HepG2 (cell line): ENCODE results near the gene KATNB1. TPM values are rescaled to one million over a fixed set of nuclear protein-coding genes. Genes with fewer than 3 reads are reported as not detected.

Experiments used
- ATF6 ChIP-seq: sonication (generic); formaldehyde crosslinking; conservative IDR thresholded peaks from 2 replicates; pipeline ENCODE4 v1.4.0; 2020; ENCODE audit warnings: missing genetic modification reagents
- CBFB ChIP-seq: sonication (generic); formaldehyde crosslinking; IDR thresholded peaks from 2 replicates; pipeline ENCODE4 v1.4.0; 2020; ENCODE audit warnings: missing genetic modification reagents
- DMTF1 ChIP-seq: sonication (generic); formaldehyde crosslinking; IDR thresholded peaks from 2 replicates; pipeline ENCODE4 v1.4.0; 2020; ENCODE audit warnings: mild to moderate bottlenecking, missing genetic modification reagents
- ELF4 ChIP-seq: sonication (generic); formaldehyde crosslinking; IDR thresholded peaks from 2 replicates; pipeline ENCODE4 v1.5.0; 2020; ENCODE audit warnings: missing genetic modification reagents, mild to moderate bottlenecking, moderate library complexity, borderline replicate concordance
- FOXM1 ChIP-seq: sonication (generic); formaldehyde crosslinking; IDR thresholded peaks from 2 replicates; pipeline ENCODE4 v1.5.0; 2020; ENCODE audit warnings: missing genetic modification reagents
- MAFK ChIP-seq, 2 experiments: IDR thresholded peaks in 1 of 2; conservative IDR thresholded peaks in 1 of 2; 2 replicates each; pipeline ENCODE4 v1.6.1; 2011; ENCODE audit warnings: improper control_type of control experiment in 2 of 2, low read length in 2 of 2
- MAZ ChIP-seq, 2 experiments: sonication (generic) in 1 of 2; formaldehyde crosslinking in 1 of 2; IDR thresholded peaks; 2 replicates each; pipeline versions ENCODE4 v1.5.0 to v1.6.1; 2012 to 2020; ENCODE audit warnings: low read depth in 2 of 2, mild to moderate bottlenecking in 2 of 2, borderline replicate concordance in 1 of 2, improper control_type of control experiment in 1 of 2, low read length in 1 of 2, missing genetic modification reagents in 1 of 2, moderate library complexity in 1 of 2
- NR2F6 ChIP-seq, 2 experiments: IDR thresholded peaks; 2 replicates each; pipeline ENCODE4 v1.6.1; 2016; ENCODE audit warnings: antibody characterized with exemption in 1 of 2, mild to moderate bottlenecking in 1 of 2
- NRL ChIP-seq: sonication (generic); formaldehyde crosslinking; IDR thresholded peaks from 2 replicates; pipeline ENCODE4 v1.5.0; 2020; ENCODE audit warnings: missing genetic modification reagents, mild to moderate bottlenecking, moderate library complexity, borderline replicate concordance
- PAX8 ChIP-seq: sonication (generic); formaldehyde crosslinking; IDR thresholded peaks from 2 replicates; pipeline ENCODE4 v1.8.0; 2022; ENCODE audit warnings: mild to moderate bottlenecking, missing genetic modification reagents, borderline replicate concordance
- PTBP1 ChIP-seq: fragments of 200-400 bp; formaldehyde crosslinking; IDR thresholded peaks from 2 replicates; pipeline ENCODE4 v1.6.1; 2018; ENCODE audit warnings: low read length, low read depth; ENCODE audit not compliant: poor library complexity, severe bottlenecking
- REXO4 ChIP-seq: sonication (generic); formaldehyde crosslinking; IDR thresholded peaks from 2 replicates; pipeline ENCODE4 v1.8.0; 2022; ENCODE audit warnings: missing genetic modification reagents, mild to moderate bottlenecking, borderline replicate concordance
- SETDB1 ChIP-seq: sonication (generic); formaldehyde crosslinking; IDR thresholded peaks from 2 replicates; pipeline ENCODE4 v1.5.1; 2020; ENCODE audit warnings: missing genetic modification reagents, mild to moderate bottlenecking, borderline replicate concordance
- TCF7 ChIP-seq: sonication (generic); IDR thresholded peaks from 2 replicates; pipeline ENCODE4 v1.6.1; 2016; ENCODE audit warnings: antibody characterized with exemption, low read depth
- ZBTB10 ChIP-seq: sonication (generic); formaldehyde crosslinking; IDR thresholded peaks from 2 replicates; pipeline ENCODE4 v1.4.0; 2020; ENCODE audit warnings: missing genetic modification reagents, borderline replicate concordance
- ZEB1 ChIP-seq: IDR thresholded peaks from 2 replicates; pipeline ENCODE4 v1.6.1; 2012; ENCODE audit warnings: mild to moderate bottlenecking, low read depth, inconsistent platforms; ENCODE audit not compliant: insufficient replicate concordance
- ZKSCAN5 ChIP-seq: sonication (generic); formaldehyde crosslinking; IDR thresholded peaks from 2 replicates; pipeline ENCODE4 v1.5.1; 2020; ENCODE audit warnings: mild to moderate bottlenecking, missing genetic modification reagents
- ZMAT3 ChIP-seq: sonication (generic); formaldehyde crosslinking; conservative IDR thresholded peaks from 2 replicates; pipeline ENCODE4 v1.7.0; 2021; ENCODE audit warnings: missing genetic modification reagents
- ZNF143 ChIP-seq: sonication (generic); formaldehyde crosslinking; IDR thresholded peaks from 2 replicates; pipeline ENCODE4 v1.4.0; 2020; ENCODE audit warnings: missing genetic modification reagents
- ZNF251 ChIP-seq: sonication (generic); formaldehyde crosslinking; IDR thresholded peaks from 2 replicates; pipeline ENCODE4 v1.9.0; 2021; ENCODE audit warnings: mild to moderate bottlenecking, missing genetic modification reagents
- ZNF333 ChIP-seq: sonication (generic); formaldehyde crosslinking; IDR thresholded peaks from 2 replicates; pipeline ENCODE4 v1.4.0; 2020; ENCODE audit warnings: mild to moderate bottlenecking, missing genetic modification reagents, borderline replicate concordance
- ZNF354B ChIP-seq: sonication (generic); formaldehyde crosslinking; IDR thresholded peaks from 2 replicates; pipeline ENCODE4 v1.8.0; 2022; ENCODE audit warnings: mild to moderate bottlenecking, missing genetic modification reagents
- ZNF432 ChIP-seq: sonication (generic); formaldehyde crosslinking; IDR thresholded peaks from 2 replicates; pipeline ENCODE4 v1.5.0; 2020; ENCODE audit warnings: missing genetic modification reagents, mild to moderate bottlenecking, borderline replicate concordance
- ZNF776 ChIP-seq: sonication (generic); formaldehyde crosslinking; IDR thresholded peaks from 2 replicates; pipeline ENCODE4 v1.4.0; 2020; ENCODE audit warnings: mild to moderate bottlenecking, missing genetic modification reagents
- polyA plus RNA-seq, 8 experiments: library from polyadenylated mRNA; depleted of rRNA in 3 of 8; stranded (reverse) in 7 of 8; unstranded in 1 of 8; fragments of >200 nt; fragmentation: Illumina TruSeq in 4 of 8; extraction: Trizol in 4 of 8; gene quantifications; 2 replicates each; pipeline versions ENCODE4 v1.2.1 to v1.2.3, GENCODE V29; 2011 to 2016; ENCODE audit warnings: low read depth in 4 of 8, missing spikeins in 1 of 8, mixed read lengths in 1 of 8; ENCODE audit not compliant: insufficient read depth in 1 of 8
- total RNA-seq, 5 experiments: library from RNA; depleted of rRNA; stranded (reverse); fragments of >200 nt; fragmentation: Illumina TruSeq; extraction: Trizol; gene quantifications; 2 replicates each; pipeline ENCODE4 v1.2.3, GENCODE V29; 2016; ENCODE audit warnings: low read depth in 1 of 5

Gene KATNB1
- total and polyA plus RNA-seq, 2 of the 13 experiments (the other 11 are each of a cell fraction or from before 2014, with no cell fraction given) = 31.5 to 43.5 TPM

GRCh38 chr16:57757326-57757786 lies 21.8 kb downstream of the KATNB1 start (continued):
- TF ChIP-seq ZNF776 (CRISPR knock-in tag) (0 out of 2 replicates have a peak, but pooled peaks have one; percentile 44), MAFK (conservative IDR thresholded peaks at IDR 0.05 in 1 of 2, IDR thresholded peaks at IDR 0.05 in 1 of 2; ENCODE audit: low read length in 2 of 2) (no peak), DMTF1 (CRISPR knock-in tag) (no peak), ELF4 (CRISPR knock-in tag) (no peak), ZNF432 (CRISPR knock-in tag) (no peak), ZMAT3 (CRISPR knock-in tag) (no peak), ZBTB10 (CRISPR knock-in tag) (no peak), ZNF143 (no peak), PAX8 (CRISPR knock-in tag) (no peak), SETDB1 (CRISPR knock-in tag) (no peak), ZEB1 (no peak), NRL (CRISPR knock-in tag) (no peak), NR2F6 (IDR thresholded peaks at IDR 0.05) (no peak), NR2F6 (CRISPR knock-in tag; IDR thresholded peaks at IDR 0.05) (peak; percentile 47; the same call in 1 of the 2 replicates), ATF6 (CRISPR knock-in tag) (no peak), CBFB (CRISPR knock-in tag) (peak; percentile 34; the same call in 1 of the 2 replicates), MAZ (IDR thresholded peaks at IDR 0.05; ENCODE audit: borderline replicate concordance, low read depth, low read length) (peak; percentile 65; the same call in 1 of the 2 replicates), MAZ (CRISPR knock-in tag; IDR thresholded peaks at IDR 0.05; ENCODE audit: low read depth) (no peak; the same call in none of the 2 replicates), REXO4 (CRISPR knock-in tag) (no peak), ZNF251 (no peak), TCF7 (no peak), ZNF333 (CRISPR knock-in tag) (no peak), PTBP1 (no peak), FOXM1 (CRISPR knock-in tag) (no peak), ZKSCAN5 (no peak), ZNF354B (CRISPR knock-in tag) (no peak)
